NCI-H2081 treated with DMSO at 0.1 percent for 48 hours (cell line): ENCODE measurements around the gene CCDC70.
"Not testable (repeated sequence)": the region's sequence is repeated elsewhere in the genome, so short reads cannot be mapped to it uniquely, and the experiment has no call there.

Experiments used
- DNase-seq: peaks from one replicate; lab custom pipeline; 2025; lab: John Stamatoyannopoulos, UW

CCDC70 gene

DNA sequence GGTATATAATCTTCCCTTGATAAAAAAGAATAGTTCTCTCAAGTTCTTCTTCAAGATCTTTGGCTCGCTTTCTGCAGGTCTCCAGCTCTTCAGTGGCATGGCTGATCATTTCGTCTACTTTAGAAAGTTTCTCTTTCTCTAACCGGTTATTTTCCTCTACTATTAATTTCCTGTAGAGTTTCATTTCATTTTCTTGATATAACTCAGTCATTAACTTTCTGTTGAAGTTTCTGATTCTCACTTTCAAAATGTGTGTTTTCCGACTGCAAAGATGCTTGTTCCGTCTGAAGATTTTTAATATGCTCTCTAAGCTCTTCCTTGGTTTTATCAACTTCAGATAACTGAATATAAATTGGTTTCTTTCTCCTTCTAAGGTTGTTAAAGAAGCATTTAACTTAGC lies 47.5 kb downstream of the CCDC70 start:
- DNase-seq, result not testable (repeated sequence)

GRCh38 chr13:51910508-51910907 lies 48.7 kb downstream of the CCDC70 start:
- DNase-seq, result no peak

DNA sequence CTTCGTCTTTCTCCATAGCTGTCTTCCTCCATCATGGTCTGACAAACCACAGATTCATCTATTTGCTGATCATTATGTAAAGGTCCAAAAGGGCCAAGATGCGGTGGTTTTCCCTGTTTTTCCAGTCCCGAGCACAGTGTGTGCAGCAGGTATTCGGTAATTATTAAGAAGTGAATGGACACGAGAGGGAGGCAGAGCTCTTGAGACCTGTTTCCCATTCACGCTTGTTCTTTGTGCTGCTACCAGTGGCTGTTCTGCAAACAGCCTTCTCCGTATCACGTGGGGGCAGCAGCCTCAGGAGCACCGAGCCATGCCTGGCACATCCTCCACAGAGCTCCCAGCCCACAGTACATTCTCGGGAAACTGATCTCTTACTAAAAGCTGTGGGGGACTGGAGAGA lies 50.3 kb downstream of the CCDC70 start:
- no peak for DNase-seq

DNA sequence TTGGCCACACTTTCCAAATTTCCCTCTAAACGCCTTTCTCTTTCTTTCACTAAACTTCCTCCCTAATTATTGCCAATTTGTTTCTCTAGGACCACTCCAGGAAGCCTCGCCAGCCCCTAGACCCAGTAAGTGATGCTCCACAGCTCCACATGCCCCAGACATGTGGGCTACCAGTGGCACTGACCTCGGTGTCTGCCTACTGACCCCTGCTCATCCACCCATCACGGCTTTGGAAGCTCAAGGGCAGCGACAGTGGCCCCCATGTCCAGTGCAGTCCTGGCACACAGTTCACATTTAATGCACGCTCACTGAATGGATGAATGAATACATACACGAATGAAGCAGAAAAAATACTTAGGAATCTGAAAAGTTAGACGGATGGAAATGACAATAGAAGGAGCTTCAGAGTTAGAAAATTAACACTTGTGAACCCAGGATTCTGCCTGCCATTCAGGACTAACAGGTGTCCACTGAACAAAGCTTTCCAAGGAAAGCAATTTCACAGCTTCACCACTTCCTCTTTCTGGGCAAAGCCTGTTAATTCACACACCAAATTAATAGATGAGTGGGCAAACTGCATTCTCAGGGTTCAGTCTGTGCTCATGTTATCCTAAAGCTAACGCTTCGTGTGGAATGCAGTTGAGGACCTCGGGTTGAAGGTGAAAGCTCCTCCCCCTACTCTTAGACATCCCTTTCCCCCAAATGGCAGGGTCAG lies 50.9 kb downstream of the CCDC70 start:
- no peak for DNase-seq

- DNase-seq, result no peak
Observed at GRCh38 chr13:51913421-51914136, 51.8 kb downstream of the CCDC70 start.

DNA sequence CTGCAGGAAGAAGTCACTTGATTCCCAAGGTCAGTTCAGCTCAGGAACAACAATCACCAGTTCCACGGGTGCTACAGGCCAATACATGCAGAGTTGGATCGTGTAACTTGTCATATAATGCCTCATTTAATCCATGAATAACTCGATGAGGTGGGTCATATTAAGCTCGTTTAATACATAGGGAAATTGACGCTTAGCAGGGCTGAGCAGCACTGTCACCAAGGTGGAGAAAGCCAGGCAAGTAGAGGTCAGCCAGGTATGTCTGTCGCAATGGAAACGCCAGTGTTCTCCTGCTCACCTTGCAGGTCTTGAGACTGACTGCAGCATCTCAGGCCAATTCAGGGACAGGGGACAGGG lies 52.3 kb downstream of the CCDC70 start:
- DNase-seq, result no peak
